Hematopoietic multipotent progenitor cell treated with erythropoietin and hydrocortisone succinate and interleukin-3 and kit ligand, for 17 days (in vitro differentiated cells): ENCODE measurements around the gene PAX1.

ENCODE experiments used
- DNase-seq: peaks from one replicate; pipeline ENCODE4 v3.0.0-alpha.2; 2015; ENCODE audit warnings: low spot score

PAX1 gene

DNA sequence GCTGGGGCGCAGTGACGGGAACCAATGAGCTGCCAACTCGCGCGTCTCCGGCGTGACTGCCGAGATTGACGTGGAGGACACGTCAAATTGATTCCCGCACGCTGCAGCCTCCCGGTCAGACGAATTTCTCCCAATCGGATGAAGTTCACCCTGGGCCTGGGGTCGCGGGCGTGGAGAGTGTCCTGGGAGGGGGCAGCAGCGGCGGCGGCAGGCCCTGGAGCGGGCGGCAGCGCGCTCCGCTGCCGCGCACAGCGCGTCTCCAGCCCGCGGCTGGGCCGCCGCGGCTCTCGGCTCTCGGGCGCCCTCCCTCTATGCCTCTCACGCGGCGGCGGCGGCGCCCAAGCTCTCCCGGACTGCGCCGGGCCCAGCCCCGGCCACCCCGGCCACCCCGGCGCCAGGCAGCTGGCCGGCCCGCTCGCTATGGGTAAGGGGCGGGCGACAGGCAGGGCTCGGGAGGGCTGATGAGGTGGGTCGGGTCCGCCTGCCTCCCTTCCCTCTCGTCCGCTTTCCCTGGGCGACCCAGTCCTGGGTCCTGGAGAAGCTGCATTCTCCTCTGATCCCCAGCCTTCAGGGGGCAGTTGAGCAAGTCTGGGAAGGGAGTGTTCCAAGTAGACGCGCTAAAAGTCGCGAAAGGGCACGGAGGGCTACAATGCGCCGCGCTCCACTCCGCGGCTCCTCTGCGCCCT lies at the start of gene PAX1:
Gene PAX1, plus strand, starts transcription at position 90 of the 686 bp plus-strand sequence. Its CDS starts 49 bp downstream, at position 139.
- DNase-seq = no peak

DNA sequence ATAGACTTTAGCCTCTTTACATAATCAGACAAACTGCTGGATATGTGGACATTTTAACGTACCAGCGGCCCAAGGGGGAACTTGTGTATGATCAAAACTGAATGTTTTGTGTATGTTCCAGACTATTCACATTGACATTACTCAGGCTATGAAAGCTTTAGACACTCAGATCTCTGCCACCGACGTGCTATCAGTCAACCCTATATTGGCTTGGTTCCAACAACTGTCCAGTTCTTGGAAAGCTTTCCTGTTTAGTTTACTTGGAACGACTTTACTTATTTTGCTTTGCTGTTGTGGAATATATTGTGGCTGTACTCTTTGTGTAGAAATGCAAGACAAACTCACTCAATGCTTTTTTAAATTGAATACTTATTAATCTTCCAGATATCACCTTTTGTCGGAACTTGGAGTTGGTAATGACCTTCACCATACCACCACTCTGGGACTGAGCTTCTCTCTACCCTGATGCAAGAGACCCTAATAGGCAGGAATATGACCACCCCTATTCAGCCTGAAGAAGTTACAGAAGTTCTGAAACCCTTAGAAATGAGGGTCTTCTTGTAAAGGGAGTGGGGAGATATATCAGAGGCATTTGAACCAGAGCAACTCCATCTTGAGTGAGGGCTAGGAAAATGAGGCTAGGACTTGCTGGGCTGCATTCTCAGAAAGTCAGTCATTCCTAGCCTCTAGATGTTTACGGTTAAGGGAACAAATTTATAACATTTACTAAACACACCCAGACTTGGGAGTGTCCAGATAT lies 49.0 kb upstream of the PAX1 start:
- DNase-seq = no peak

DNA sequence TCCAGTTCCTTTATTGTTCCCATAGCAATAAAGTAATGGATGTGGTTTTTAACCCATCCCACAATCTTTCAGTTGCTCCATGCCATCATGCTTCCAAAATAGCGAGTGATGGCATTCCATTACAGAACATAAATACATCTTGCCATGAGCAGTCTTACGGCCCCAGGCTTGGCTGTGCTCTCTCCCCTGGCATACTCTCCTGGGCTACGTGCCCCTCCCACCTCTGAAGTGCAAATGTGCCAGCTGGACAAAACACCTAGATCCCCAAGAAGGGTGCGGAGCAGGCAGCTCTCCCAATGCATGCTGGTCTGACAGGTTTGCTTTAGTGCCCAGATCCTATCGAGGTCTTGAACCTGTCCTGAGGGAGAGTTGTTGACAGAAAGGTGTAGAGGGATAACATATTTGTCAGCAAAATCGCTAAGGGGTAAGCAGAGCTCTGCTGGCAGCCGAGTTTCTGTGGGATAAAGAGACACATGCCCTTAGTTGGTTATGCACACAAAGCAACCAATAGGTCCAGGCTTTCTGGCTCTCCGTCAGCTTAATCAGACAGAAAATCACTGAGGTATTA lies 43.9 kb upstream of the PAX1 start:
- no peak for DNase-seq

DNA sequence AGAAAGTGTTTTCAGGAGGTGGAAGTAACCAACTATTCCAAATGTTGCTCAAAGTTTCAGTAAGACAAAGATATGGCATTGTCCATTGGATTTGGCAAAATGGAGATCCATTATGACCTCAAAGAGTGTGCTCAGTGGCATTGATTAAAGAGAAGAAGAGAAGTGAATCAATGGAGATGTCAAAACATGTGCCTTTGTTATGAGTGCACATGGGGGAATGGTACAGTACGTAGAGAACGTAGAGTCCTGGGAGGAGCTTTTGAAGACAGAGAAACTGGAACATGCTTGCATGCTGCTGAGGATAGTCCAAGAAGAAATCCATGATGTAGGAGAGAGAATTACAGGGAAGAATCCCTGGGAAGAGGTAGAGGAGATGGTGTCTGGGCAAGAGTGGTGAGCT lies 42.0 kb upstream of the PAX1 start:
- no peak for DNase-seq

DNA sequence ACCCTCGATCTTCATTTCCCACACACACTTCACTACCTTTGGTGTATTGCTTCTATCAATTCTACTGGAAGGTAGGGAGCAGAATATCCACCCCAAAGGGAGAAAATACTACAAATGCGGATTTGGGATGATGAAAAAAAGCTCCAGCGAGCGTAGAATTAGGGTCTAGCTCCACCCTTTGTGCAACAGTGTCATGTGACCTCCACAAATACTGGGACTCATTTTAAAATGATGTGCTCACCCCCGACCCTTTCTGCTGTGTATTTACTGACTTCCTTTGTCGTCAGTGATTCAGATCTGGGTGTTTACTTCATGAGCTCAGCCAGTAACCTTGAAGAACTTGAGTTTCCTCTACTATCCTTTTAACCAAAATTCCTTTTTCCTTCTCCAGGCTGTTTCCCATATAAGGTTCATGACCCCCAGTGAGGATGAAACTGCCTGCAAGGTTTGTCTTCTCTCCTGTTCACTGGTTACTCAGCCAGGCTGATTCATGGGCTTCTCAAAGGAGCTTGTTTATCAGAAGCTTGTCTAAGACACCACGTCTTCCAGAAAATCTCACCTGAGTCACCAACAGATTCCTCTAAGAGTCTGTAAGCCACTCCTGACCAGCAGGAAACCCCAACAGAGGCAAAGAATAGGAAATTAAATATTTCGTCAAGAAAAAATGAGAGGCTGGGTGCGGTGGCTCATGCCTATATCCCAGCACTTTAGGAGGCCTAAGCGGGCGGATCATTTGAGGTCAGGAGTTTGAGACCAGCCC lies 39.6 kb upstream of the PAX1 start:
- DNase-seq = no peak

DNA sequence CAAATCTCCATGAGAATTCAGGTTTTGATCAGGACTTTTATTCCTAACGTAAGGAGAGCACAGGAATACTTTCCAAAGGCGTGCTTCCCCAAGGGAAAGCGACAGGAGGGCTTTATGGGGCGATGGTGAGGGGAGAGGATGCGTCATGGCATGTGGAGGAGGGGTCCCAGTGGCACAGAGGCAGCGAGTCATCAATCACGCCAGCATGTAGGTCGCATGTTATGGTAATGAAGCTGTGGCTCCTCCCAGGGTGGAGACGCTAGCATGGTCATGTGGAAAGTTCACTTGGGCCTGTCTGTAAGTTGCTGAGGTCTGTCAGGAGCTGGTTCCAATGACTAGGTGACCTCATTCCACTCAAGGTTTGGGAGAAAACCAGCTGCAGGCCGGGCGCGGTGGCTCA lies 35.3 kb upstream of the PAX1 start:
- no peak for DNase-seq

DNA sequence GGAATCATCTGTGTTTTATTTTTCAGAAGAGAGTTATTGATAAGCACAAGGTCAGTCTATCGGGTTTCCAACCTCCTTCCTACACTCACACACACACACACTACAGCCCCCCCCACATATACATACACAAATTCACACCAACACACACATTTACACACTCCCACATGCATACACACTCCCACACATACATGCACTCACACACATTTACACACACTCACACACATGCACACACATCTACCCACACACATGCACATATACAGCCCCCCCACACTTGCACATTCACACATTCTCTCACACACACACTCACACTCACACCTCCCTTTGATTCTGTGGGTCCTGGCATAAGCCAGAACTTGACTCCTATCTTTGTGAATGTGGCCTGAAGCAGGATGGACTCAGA lies 34.5 kb upstream of the PAX1 start:
- DNase-seq = no peak

DNA sequence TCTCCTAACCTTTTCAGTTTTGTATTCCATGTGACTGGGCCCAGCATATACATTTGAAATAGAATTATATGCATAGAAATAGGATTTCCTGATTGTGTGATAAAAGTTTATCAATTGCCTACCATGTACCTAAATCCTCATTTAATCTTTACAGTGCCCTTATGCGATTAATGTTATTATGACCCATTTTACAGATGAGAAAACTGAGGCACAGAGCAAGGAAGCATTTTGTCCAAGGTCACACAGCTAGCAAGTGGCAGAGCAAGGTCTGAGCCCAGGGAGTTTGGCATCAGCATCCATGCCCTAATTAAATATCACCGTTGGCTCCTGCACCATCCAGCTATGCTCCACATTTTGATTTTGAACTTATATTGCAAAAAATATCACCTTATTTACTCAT lies 28.2 kb upstream of the PAX1 start:
- no peak for DNase-seq

DNA sequence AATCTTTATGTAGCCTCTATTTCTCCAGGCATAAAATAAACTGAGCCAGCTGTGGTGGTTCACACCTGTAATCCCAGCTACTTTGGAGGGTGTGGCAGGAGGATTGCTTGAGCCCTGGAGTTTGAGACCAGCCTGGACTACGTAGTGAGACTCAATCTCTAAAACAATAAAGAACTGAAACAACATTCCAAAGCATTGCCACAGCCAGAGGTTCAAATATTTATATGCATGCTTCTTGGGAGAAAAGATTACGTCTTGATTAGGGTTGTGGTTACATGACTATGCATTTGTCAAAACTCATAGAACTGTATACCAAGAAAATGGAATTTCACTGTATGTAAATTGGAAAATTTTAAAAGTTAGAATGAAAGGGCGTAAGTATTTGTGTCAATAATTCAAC lies 27.7 kb upstream of the PAX1 start:
- no peak for DNase-seq

DNA sequence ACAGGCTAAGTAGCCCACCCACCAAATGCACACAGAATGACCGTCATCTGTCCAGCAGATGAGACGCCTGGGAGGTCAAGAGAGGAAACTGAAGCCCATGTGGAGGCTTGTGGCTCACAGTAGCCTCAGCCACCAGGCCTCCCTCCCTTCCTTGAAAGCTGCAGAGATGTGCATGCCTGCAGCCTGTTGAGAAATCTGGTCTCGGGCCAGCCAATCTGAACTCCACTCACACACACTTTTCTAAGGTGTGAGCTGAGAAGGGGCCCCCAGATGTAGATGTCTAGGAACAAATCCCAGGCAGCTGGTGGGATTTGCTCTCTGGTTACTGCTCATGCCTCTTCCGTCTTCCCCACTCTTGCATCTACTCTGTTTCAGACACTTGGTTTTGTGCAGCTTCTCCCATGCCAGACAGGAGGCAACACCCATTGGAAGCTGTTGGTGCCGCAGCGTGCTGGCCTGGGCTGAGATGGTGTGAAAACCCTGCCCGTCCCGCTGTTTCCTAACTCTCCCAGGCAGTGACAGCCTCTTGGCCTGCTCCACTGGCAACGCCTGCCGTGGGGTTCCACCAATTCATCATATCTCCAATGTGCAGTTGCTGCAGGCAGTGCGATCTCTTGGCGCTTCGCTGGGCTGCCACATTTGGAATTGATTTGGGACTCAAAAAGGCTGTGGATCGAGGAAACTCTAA lies 24.1 kb upstream of the PAX1 start:
- no peak for DNase-seq

DNA sequence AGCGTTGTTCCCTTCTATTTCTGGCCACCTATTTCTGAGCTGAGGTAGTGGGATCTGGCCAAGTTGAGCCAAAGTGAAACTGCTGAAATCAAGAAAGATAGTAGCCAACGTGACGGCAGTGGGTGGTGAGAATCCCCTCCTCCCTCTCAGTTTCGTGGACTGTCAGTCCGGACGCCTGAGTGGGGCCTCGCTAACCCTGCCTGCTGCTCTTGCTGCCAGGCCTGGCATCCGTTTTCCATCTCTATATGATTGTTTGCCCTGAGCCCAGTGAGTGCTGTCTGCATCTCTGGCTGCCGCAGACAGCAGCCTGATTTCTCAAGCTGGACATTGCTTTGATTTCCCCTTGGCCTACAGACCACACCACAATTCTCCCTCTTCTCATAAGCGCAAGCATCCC lies 23.5 kb upstream of the PAX1 start:
- no peak for DNase-seq

DNA sequence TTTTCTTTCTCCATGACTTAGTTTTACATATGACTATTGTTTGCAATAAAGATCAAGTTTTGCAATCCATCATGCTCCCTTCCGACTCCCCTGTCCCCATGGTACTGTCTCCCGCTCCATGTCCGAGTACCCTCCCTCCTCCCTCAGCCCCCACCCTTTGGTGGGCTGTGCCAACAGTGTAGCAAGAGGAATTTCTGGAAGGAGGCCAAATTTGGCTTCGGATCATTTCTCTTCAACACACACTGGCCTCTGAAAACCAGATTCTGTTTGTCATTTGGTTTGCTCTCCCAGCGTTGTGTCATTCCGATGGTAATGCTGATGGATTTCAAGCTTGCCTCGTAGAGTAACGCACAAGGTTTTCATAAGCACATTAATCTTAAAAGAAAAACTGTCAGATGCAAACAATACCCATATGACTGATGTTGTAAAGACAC lies 22.9 kb upstream of the PAX1 start:
- no peak for DNase-seq

DNA sequence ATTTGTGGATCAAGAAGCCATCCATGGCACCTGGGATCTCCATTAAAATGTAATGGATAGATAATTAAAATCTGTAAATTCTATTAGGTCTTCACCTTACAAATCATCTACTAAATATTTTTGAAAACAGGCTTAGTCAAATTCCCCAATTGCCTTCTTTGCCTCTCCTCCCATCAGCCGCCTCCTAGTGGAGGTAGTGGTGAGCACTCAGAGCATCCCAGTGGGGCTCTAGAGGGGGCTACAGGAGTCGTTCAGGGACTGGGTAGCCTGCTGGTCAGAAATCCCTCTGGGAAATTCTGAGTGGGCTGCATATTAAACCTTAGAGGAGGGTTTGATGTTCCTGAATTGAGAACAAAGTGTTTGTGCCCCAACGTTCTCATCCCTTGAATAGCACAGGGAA lies 20.8 kb upstream of the PAX1 start:
- no peak for DNase-seq

DNA sequence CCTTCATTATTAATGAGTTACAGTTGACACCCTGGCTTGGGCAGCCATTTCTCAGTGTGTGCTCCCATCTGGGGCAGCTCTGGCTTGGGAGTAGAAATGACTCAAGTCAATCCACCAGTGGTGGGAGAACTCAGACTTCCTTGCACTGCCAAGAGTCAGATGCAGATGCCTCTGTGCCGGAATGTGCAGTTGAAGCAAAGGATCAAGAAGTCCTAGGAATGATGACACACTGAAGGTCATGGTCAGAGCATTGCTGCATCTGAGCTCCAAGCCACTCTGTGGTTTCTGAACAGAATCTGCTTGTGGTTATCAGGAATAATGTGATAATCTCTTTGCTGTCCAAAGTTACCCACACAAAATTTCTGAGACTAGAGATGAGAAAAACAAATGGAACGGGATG lies 19.5 kb upstream of the PAX1 start:
- DNase-seq = no peak

DNA sequence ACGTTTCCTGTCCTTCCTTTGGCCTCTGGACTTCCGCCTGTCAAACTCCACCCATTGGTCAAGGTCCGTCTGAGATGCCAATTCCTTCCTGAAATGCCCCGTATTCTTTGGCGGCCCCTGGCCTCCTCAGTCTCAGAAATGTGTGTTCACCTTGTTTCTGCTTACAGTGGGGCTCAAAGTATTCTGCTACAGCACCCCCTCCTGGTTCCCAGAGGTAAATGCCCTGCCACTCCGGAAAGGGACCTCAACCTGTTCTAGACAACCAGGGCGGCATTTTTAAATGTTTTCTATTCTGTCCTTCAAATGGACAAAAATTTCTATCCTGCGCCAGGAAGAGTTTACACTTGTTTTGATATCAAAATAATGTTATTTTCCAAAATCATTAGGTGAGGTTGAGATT lies 12.1 kb upstream of the PAX1 start:
- no peak for DNase-seq

DNA sequence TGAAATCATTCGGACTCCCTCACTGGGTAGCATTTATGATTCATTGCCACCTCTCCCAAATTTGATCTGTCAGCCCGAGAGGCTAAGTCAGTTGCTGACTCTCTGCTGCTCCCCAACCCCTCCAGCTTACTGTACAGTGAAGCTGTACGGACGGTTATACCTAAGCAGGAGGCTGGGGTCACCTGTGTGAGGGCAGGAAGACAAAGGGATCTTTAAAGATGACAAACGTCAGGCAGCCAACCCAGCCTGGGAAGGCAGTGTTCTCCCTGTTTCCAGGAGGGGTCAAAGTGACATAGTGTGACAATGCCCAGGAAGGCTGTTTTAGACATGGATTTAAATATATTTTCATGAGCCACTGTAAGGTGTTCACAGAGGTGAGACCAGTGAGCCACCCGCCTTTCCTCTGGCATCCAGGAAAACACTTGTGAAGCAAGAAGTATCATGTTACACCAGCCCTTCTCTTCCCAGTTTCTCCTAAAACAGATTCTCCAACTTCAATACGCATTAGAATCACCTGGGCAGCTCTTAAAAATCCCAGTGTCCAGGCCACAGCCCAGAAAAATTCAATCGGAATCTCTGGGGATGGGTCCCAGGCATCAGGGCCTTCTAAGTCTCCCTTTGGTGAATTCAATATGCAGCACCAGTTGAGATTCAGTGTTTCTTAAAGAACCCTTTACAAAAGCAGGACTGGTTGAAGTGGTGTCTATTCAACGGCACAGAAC lies 6.8 kb upstream of the PAX1 start:
- no peak for DNase-seq

DNA sequence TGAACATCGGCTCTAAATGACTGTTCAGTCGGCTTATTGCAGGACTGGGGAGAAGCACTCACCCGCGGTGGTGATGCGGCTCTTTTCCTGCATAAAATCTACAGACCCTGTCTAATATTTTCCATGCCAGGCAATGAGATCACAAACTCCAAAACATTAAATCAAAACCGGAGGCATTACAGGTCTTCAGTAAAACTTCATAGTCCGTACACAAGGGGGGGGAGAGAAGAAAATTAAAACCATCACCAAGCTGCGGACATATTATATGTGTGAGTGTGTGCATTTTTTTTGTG lies 6.3 kb upstream of the PAX1 start:
- no peak for DNase-seq

DNA sequence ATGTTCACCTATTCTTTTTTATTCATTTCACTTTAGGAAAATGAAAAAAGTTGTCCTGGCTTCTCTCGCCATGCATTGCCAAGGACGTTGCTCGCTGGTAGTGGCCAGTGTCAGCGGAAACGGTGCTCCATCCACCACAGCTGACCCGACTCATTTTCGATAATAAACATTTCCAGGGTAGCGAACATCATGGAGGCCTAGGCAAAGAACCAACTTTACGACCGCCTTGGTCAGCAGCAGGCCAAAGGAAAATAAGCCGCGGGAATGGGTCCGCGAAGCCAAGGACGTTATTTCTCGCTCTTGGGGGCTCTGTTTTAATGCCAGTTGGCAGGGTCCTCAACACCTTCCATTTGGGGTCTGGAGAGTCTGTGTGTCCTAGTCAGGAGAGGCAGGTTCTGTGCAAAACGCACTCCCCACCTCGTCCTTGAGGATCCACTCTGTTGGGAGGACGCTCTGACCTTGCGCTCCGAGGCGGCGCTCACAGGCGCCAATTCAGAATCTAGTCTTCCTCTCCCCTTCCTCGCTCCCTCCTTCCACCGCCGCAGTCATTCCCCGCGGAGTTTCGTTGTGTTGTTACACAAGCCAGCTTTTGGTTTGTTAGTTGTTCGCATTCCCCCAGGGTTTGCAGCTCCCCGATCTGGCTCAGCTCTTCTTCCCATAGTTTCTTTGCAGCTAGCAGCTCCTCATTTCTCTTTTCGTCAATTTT lies 4.1 kb upstream of the PAX1 start:
- no peak for DNase-seq

DNA sequence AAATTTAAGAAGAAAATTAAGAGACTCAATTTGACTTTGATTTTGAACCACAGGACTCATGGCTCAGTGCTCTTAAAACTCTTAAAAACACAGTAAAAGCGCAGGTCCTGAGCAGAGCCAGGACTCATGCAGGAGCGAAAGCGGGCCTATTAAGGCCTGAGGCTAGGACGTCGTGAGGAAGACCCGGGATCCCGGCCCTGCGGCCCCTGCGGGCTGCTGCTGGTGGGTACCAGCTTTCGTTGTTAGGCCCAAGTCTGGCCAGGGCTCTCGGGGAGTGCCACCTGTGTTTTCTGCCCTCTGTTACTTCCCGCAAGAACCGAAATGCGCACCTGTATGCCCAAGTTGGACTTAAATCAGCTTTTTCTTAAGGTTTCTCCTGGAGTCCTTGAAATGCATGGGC lies 3.4 kb upstream of the PAX1 start:
- no peak for DNase-seq

DNA sequence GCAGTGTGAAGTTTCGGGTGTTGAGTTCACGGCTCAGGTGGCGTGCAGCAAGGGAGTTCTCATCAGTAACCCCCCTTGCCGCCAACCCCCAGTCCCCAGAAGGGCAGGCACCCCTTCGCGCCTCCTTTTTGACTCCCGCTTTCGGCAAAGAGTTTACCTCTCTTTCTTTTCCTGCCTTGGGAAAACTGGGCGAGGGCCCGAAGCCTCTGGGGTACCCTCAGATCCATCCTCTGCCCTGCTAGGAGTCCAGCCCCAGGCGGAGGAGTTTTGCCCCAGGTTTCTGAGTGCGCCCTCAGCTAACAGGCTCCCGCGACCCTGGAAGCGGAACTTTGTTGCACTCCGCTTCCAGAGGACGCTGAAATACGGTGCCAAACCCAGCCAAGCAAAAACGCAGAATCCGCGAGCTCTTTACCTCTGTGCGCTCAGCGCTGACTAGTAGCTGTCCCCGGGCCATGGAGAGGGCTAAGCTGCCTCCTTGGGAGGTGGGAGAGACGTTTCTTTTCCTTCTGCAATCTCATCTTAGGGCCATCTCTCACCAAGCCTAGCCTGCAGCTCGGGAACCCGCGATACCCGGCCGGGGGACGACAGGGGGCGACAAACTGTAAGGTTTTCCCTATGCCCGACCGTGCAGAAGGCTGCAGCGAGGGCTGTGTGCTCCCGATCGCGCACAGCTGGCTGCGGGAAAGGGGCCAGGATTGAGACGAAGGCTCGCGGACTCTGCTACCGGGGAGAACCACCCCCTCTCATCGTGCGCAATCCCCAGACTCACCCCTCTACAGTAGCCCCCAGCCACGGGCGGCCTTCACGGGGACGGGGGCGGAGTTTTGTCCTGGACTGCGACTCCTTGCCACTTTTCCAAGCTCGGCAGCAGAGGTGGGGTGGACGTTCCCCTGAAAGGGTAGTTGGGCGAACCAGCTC lies 2.7 kb upstream of the PAX1 start:
- DNase-seq = no peak
